ENCODE results near the gene MUCL3.
"Not testable (repeated sequence)": the region's sequence is repeated elsewhere in the genome, so short reads cannot be mapped to it uniquely, and the experiment has no call there.

MUCL3 gene

GRCh38 chr6:30940361-30940986, at the start of gene MUCL3:
Gene MUCL3, plus strand, starts transcription at chr6:30940973. Its CDS starts 27 bp downstream, at chr6:30941000.
- DNase-seq: no peak

DNA sequence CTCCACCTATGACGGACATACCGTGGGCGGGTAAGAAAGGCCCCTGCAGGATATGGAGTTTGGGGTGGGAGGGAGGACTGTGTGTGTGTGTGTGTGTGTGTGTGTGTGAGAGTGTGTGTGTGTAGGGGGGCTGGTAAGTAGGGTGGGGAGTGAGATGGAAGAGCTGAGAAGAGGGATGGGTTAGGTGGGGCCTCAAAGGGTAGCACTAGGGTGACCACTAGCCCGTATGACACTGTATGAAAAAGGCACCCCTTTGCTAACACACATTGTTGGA, 49.4 kb upstream of the MUCL3 start:
- no peak for DNase-seq

GRCh38 chr6:30891816-30892538, 48.8 kb upstream of the MUCL3 start:
- no peak for DNase-seq

GRCh38 chr6:30893001-30893591, 47.7 kb upstream of the MUCL3 start:
- DNase-seq: no peak

GRCh38 chr6:30893666-30894065, 47.1 kb upstream of the MUCL3 start:
- DNase-seq: no peak

GRCh38 chr6:30894381-30894780, 46.4 kb upstream of the MUCL3 start:
- DNase-seq: no peak

GRCh38 chr6:30894935-30895334, 45.8 kb upstream of the MUCL3 start:
- no peak for DNase-seq

- no peak for DNase-seq
Observed at GRCh38 chr6:30895343-30895742, 45.4 kb upstream of the MUCL3 start.

GRCh38 chr6:30896541-30896940, 44.2 kb upstream of the MUCL3 start:
- no peak for DNase-seq

DNA sequence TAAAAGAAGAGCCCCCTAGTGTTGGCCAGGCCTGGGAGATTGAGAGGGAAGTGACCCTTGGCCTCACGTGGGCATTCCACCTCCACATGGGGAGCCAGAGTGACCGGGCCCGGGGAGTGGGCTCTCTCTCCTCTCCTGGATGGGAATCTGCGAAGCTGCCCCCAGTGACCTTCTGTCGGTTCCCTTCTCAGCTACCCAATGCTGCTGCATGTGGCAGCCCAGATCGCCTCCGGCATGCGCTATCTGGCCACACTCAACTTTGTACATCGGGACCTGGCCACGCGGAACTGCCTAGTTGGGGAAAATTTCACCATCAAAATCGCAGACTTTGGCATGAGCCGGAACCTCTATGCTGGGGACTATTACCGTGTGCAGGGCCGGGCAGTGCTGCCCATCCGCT, 42.9 kb upstream of the MUCL3 start:
- no peak for DNase-seq

GRCh38 chr6:30898750-30899360, 41.9 kb upstream of the MUCL3 start:
- no peak for DNase-seq

GRCh38 chr6:30900863-30901417, 39.8 kb upstream of the MUCL3 start:
- DNase-seq: no peak

DNA sequence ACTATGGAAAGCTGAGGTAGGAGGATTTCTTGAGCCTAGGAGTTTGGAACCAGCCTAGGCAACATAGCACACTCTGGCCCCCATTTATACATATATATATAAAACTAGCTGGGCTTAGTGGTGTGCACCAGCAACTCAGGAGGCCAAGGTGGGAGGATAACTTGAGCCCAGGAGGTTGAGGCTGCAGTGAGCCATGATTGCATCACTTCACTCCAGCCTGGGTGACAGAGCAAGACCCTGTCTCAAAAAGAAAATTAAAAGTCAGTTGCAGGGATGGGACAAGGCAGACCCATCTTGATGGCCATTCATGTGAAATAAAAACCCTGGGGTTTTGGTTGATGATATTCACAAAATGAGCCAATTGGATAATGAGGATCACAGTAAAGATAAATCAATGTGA, 39.3 kb upstream of the MUCL3 start:
- no peak for DNase-seq

DNA sequence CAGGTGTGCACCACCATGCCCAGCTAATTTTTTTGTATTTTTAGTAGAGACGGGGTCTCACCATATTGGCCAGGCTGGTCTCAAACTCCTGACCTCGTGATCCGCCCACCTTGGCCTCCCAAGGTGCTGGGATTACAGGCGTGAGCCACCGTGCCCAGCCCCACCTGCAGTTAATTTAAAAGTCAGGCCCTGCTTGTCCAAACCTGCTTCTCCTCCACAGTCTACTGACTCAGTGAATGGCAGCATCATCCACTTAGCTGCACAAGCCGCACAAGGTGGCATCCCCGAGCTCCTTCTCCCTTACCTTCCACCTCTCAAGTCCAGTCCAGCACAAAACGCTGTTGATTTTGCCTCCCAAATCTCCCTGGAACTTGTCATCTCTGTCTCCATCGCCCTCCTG, 38.6 kb upstream of the MUCL3 start:
- DNase-seq: not testable (repeated sequence)

DNA sequence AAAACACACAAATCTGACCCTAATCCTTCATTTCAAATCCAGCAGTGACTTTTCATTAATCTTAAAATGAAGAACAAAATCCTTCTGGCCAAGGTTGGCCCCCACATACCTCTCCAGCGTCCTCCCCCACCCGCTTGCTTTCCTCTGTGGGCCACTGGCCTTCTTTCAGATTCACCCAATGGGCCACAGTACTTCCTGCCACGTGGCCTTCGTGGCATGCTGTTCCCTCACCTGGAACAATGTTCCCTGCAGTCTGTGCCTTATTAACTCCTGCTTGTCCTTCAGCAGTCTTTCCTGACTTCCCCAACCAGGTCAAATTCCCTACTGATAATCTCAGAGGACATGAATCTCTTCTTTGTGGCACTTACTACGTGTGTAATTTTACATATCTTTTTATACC, 38.1 kb upstream of the MUCL3 start:
- DNase-seq: no peak

GRCh38 chr6:30903236-30903635, 37.5 kb upstream of the MUCL3 start:
- no peak for DNase-seq

- DNase-seq: not testable (repeated sequence)
Observed at GRCh38 chr6:30907290-30907757, 33.4 kb upstream of the MUCL3 start.

- peak; percentile 92 for DNase-seq
Observed at GRCh38 chr6:30907758-30908591, 32.8 kb upstream of the MUCL3 start, which contains the start of gene GTF2H4. Gene GTF2H4, plus strand, starts transcription at chr6:30908207.

- no peak for DNase-seq
Observed at GRCh38 chr6:30908700-30909099, 32.1 kb upstream of the MUCL3 start.

DNA sequence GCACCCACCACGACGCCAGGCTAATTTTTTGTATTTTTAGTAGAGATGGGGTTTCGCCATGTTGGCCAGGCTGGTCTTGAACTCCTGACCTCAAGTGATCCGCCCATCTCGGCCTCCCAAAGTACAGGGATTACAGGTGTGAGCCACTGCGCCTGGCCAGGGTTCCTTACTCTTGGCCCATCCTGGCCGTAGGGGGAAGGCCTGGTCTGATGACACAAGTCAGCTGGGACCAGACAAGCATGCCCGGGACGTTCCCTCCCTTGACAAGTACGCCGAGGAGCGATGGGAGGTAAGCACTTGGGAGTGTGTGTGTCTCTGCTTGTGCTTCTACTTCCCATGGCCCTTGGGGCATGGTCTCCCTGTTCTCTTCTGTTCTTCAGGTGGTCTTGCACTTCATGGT, 30.3 kb upstream of the MUCL3 start:
- DNase-seq: not testable (repeated sequence)

DNA sequence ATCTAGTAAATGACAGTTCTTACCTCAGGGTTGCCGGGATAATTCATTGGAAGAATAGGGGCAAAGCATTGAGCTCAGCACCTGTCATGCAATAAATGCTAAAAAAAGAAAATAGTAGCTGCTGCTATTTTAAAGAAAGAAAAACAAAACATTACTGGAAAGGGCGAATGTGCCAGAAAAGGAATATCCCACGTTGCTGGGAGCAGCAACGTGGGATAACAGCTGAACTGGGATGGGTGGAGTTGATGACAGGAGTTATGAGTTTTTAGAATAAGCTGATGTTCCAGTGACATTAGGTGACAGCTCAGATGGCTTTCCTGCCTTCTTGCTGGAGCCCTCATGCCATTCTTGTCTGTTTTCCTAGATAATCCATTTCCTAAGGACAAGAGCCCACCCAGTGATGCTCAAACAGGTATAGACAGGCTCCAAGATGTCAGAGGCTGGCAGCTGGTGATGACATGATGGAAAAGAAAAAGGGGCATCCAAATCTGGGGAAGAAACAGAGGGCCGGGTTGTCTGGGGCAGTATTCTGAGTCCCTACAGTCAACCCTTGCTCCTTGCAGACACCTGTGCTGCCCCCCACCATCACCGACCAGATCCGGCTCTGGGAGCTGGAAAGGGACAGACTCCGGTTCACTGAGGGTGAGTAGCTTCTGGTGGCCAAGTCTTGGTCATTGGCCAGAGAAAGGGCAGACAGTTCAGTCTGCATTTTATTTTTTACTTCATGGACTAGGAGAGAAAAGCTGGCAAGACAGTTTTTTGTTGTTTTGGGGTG, 27.8 kb upstream of the MUCL3 start:
- DNase-seq: no peak

DNA sequence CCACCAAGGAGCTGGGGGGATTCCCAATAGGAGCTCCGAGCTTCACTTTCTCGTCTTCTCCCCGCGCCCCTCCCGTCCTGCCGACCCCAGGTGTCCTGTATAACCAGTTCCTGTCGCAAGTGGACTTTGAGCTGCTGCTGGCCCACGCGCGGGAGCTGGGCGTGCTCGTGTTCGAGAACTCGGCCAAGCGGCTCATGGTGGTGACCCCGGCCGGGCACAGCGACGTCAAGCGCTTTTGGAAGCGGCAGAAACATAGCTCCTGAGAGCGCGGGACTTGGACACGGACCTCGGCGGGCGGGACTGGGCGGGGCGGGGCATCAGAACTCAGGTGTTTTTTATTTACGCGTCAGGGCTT, 27.1 kb upstream of the MUCL3 start:
- DNase-seq: no peak
